Muscle of leg (tissue), 9 donors: ENCODE results near the gene B3GLCT. TPM values are rescaled to one million over a fixed set of nuclear protein-coding genes. Genes with fewer than 3 reads are reported as not detected.

Experiments used
- polyA plus RNA-seq, 8 donors: library from polyadenylated mRNA; unstranded; fragments of 120-200 nt; gene quantifications; one replicate each; pipeline versions ENCODE4 v1.2.1 to v1.2.3, GENCODE V29; 2013; ENCODE audit warnings: inconsistent platforms in 1 of 8, low replicate concordance in 1 of 8; ENCODE audit not compliant: insufficient read length in 8 of 8, insufficient read depth in 1 of 8
- total RNA-seq: library from RNA; stranded (reverse); fragments of 120-200 nt; gene quantifications from one replicate; pipeline ENCODE4 v1.2.4, GENCODE V29; 2013

B3GLCT gene
- total and polyA plus RNA-seq, 9 donors: 18.3 to 40.2 (median 21.8) TPM

Other genes with a start within 250 kb of the B3GLCT start
- gene HSPH1, start 38.1 kb upstream of the B3GLCT start, total RNA-seq: 38.1 TPM
- gene HSPH1, start 38.1 kb upstream of the B3GLCT start, polyA plus RNA-seq: 10 to 100 TPM; 58.7 to 95.1 (median 72.3) TPM